Activated T-cell treated with anti-CD3 and anti-CD28 coated beads, Interleukin-2, amount 50 U/mL, for 72 hours (primary cell): ENCODE measurements around the gene DNAJC6. TPM values are rescaled to one million over a fixed set of nuclear protein-coding genes. Genes with fewer than 3 reads are reported as not detected.

Source experiments
- ATAC-seq, 2 donors: fragments of 150-1000 bp; cut with Tn5 transposase; replicated peaks in 1 of 2; 2 replicates each; pipeline ENCODE4 v1.10.0; 2021; ENCODE audit warnings: moderate library complexity in 2 of 2, mild to moderate bottlenecking in 1 of 2
- DNase-seq, 2 donors: peaks; one replicate each; pipeline ENCODE4 v3.0.0; 2021 to 2022; ENCODE audit warnings: mixed read lengths in 1 of 2
- H3K27ac Mint-ChIP-seq: one replicate; pipeline ENCODE4 v1.8.0; 2022; ENCODE audit warnings: mild to moderate bottlenecking, moderate library complexity, mixed read lengths
- H3K27me3 Mint-ChIP-seq: one replicate; pipeline ENCODE4 v1.8.0; 2022; ENCODE audit warnings: low read depth, mixed read lengths
- H3K36me3 Mint-ChIP-seq, 2 donors: one replicate each; pipeline ENCODE4 v1.8.0; 2022; ENCODE audit warnings: mixed read lengths in 2 of 2, mild to moderate bottlenecking in 1 of 2; ENCODE audit not compliant: insufficient read depth in 2 of 2
- H3K4me1 Mint-ChIP-seq: one replicate; pipeline ENCODE4 v1.8.0; 2022; ENCODE audit warnings: low read depth, mixed read lengths
- H3K4me3 Mint-ChIP-seq, 2 donors: one replicate each; pipeline ENCODE4 v1.8.0; 2022; ENCODE audit warnings: mild to moderate bottlenecking in 2 of 2, mixed read lengths in 2 of 2, moderate library complexity in 2 of 2
- H3K9me3 Mint-ChIP-seq, 2 donors: one replicate each; pipeline ENCODE4 v1.8.0; 2022; ENCODE audit warnings: mixed read lengths in 2 of 2
- total RNA-seq, 2 donors: library from RNA; stranded (reverse); gene quantifications; one replicate each; pipeline ENCODE4 v1.2.3, GENCODE V29; 2022

DNAJC6 gene
- total RNA-seq, 2 donors from 2014 or later: 2.3 to 3.1 TPM

DNA sequence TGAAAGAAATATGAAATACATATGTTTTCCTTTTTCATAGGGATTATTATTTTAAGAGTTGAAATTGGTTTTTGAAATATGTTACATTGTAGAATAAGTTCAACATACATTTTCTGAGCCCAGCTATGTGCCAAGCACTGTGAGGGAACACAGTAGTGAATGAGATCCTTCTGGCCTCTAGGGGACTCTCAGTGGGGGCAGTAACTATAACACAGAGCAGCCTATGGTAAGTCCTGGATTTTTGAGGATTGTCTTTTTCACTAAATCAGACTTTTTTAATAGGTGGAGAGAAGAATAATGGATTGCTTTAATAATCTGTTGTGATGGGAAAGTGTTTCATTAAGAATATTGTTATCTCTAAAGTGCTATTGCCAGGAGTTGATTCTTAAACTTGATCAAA is 2.4 kb downstream of the DNAJC6 start:
- H3K4me3 Mint-ChIP-seq: no peak overlapping the region
- DNase-seq (no peak), ATAC-seq (no peak)
- H3K9me3 Mint-ChIP-seq: no peaks in the 10 kb centered on the region
- peaks cover 49% of the 10 kb centered on the region for H3K27me3 Mint-ChIP-seq
- peaks cover 5% of the 10 kb centered on the region for H3K4me1 Mint-ChIP-seq
- no peak overlapping the region for H3K27ac Mint-ChIP-seq
- peaks cover 1 to 3% of the 10 kb centered on the region in 2 donors for H3K36me3 Mint-ChIP-seq

DNA sequence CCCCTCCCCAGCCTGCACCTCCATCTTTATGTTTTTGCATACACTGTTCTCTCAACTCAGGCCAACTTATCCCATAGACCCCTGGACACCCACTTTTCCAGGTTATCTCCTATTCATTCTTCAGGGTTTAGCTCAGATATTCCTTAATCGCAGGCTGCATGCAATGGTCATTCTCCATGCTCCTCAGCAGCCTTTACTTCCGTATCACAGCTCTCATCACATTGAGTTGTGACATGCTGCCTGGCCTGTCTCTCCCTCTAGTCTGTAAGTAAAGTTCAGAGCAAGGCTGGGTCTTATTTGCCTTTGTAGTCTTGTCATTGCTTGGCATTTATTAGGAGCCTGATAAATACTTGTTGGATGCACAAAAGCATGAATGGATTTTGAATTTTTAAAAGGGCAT is 6.9 kb downstream of the DNAJC6 start:
- Mint-ChIP-seq H3K4me1 (no peaks in the 10 kb centered on the region), H3K9me3 (no peaks in the 10 kb centered on the region), H3K27ac (no peak overlapping the region), H3K36me3 (peaks cover 0 to 2% of the 10 kb centered on the region in 2 donors), H3K27me3 (peaks cover 16% of the 10 kb centered on the region), H3K4me3 (no peak overlapping the region)
- ATAC-seq (no peak), DNase-seq (no peak)

DNA sequence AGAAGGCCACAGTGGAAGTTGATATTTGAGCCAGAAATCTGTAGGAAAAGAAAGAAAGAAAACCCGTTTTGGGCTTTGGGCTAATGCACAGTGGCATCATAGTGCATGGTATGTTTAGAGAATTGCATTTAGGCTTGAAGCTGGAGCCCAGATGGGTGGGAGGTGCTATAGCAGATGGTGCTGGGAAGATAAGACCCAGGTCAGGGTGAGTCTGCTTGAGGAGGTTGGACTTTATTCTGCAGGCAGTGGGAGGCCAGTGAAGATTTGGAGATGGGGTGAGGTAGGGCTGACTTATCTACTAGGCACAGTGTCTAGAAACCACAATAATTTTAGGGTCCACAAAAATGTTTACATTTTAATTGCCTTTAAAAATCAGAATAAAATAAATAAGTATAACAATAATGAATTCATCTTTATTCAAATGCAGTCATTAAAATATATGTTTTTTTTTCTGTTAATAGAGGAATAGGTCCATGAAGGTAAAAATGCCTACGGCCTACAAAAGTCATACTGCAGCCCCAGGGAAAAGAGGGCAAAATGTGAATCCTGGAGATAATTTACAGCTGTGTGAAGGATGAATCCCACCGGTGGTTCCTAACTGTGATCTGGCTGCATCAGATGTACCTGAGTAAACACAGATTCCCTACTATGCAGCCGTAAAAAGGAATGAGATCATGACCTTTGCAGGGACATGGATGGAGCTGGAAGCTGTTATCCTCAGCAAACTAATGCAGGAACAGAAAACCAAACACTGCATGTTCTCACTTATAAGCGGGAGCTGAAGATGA is 8.7 kb downstream of the DNAJC6 start:
- no peak for DNase-seq
- Mint-ChIP-seq H3K27ac (no peak overlapping the region), H3K36me3 (peaks cover 0 to 2% of the 10 kb centered on the region in 2 donors), H3K27me3 (peaks cover 5% of the 10 kb centered on the region), H3K4me3 (no peak overlapping the region), H3K9me3 (peaks cover 0 to under 1% of the 10 kb centered on the region in 2 donors), H3K4me1 (no peaks in the 10 kb centered on the region)
- no peak for ATAC-seq

DNA sequence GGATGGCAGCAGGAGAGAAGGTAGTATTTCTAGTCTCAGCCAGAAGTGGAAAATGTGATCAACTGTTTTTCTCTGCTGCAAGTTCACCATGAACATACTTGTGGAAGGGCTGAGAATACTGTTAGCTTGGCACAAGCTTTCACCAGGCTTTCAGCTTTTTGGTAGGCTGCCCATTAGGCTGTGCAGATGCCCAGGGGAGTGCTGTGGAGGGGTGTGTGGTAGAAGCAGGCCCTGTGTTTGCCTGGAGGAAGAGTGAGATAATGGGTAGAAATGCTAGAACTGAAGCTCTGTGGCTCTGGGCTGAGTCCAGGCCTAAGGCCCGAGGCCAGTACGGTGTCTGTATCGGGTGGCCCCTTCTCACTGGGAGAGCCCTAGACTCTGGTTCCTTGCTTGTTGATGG is 9.8 kb downstream of the DNAJC6 start:
- Mint-ChIP-seq H3K9me3 (peaks cover 0 to 5% of the 10 kb centered on the region in 2 donors), H3K4me3 (no peak overlapping the region), H3K27ac (no peak overlapping the region), H3K27me3 (no peaks in the 10 kb centered on the region), H3K36me3 (peaks cover 4 to 8% of the 10 kb centered on the region in 2 donors), H3K4me1 (no peaks in the 10 kb centered on the region)
- no peak for ATAC-seq
- no peak for DNase-seq

DNA sequence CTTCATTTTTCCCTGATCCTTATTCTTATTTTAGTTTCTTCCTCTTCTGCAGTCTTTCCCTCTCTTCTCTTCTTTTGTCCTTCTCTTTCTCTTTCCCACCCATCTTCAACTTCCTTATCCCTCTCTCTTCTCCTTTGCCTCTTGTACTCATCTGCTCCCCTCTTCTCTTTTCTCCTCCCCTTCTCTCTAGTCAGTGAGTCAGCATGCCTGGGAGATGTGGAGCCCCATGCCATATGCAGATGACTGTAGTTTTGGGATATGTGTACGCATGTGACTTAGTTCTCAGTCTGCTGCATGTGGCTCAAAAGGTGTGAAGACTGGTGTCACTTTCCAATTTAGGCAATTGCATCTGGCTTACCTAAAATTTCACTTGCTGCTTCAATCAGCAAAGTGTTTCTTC is 10.4 kb downstream of the DNAJC6 start:
- no peak overlapping the region for H3K27ac Mint-ChIP-seq
- no peak overlapping the region for H3K4me3 Mint-ChIP-seq

DNA sequence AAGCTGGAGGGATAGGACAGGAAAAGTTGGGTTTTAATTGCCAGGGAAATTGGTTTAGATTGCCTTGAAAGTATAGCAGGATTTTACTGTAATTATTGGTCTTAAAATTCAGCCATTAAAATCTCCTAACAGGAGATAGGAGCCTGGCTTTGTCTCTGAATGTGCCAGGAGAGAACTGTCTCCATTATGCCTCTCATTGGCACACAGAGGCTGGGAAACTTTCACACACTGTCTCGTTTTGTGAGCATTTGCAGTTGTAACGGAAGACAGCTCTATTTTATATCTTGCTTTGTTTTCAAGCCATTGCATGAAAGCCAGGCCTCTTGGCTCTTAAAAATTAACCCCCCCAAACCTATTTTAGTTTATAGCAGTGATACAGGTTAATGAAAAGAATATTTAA is 12.5 kb downstream of the DNAJC6 start:
- Mint-ChIP-seq H3K27me3 (no peaks in the 10 kb centered on the region), H3K9me3 (peaks cover 0 to 5% of the 10 kb centered on the region in 2 donors), H3K27ac (no peak overlapping the region), H3K4me1 (no peaks in the 10 kb centered on the region), H3K36me3 (peaks cover 4 to 8% of the 10 kb centered on the region in 2 donors), H3K4me3 (no peak overlapping the region)
- ATAC-seq (no peak), DNase-seq (no peak)

More for the DNA sequence above, 10.4 kb downstream of the DNAJC6 start:
- no peaks in the 10 kb centered on the region for H3K4me1 Mint-ChIP-seq
- peaks cover 0 to 5% of the 10 kb centered on the region in 2 donors for H3K9me3 Mint-ChIP-seq
- peaks cover 4 to 8% of the 10 kb centered on the region in 2 donors for H3K36me3 Mint-ChIP-seq
- H3K27me3 Mint-ChIP-seq: no peaks in the 10 kb centered on the region
- DNase-seq (no peak), ATAC-seq (no peak)

DNA sequence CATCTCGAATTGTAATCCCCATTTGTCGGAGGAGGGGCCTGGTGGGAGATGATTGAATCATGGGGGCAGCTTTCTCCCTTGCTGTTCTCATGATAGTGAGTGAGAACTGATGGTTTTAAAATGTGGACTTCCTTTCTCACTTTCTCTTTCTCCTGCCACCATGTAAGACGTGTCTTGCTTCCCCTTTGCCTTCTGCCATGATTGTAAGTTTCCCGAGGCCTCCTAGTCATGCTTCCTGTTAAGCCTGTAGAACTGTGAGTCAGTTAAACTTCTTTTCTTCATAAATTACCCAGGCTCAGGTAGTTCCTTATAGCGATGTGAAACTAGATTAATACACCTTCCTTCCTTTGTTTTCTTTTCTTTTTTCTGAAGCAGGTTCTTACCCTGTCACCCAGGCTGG is 13.9 kb downstream of the DNAJC6 start:
- H3K36me3 Mint-ChIP-seq: peaks cover 4 to 8% of the 10 kb centered on the region in 2 donors
- no peaks in the 10 kb centered on the region for H3K27me3 Mint-ChIP-seq
- H3K27ac Mint-ChIP-seq: no peak overlapping the region
- no peak for DNase-seq
- H3K4me1 Mint-ChIP-seq: no peaks in the 10 kb centered on the region
- no peak for ATAC-seq
- H3K4me3 Mint-ChIP-seq: peak overlapping the region; percentile 0 to 1
- H3K9me3 Mint-ChIP-seq: peaks cover 0 to 5% of the 10 kb centered on the region in 2 donors

DNA sequence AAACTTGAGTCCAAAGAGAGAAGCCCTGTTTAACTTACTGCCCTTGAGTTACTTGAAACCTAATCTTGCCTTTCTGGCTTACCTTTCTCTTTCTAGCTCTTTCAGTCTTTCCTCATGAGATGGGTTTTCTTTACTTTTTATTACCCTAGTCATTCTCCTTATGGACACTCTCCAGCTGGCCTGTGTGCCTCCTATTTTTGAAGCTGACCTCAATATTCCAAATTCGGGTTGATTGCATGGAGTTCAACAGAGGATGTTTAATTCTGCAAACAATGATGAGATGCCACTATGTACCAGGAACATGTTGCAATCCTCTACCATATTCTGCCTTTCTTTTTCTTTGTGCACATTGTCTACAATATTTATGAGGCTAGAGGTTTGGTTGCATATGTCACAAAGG is 20.7 kb downstream of the DNAJC6 start:
- DNase-seq: no peak
- Mint-ChIP-seq H3K27ac (no peak overlapping the region), H3K36me3 (no peaks in the 10 kb centered on the region), H3K4me3 (no peak overlapping the region), H3K4me1 (no peaks in the 10 kb centered on the region), H3K27me3 (peaks cover 5% of the 10 kb centered on the region), H3K9me3 (no peaks in the 10 kb centered on the region)
- no peak for ATAC-seq

DNA sequence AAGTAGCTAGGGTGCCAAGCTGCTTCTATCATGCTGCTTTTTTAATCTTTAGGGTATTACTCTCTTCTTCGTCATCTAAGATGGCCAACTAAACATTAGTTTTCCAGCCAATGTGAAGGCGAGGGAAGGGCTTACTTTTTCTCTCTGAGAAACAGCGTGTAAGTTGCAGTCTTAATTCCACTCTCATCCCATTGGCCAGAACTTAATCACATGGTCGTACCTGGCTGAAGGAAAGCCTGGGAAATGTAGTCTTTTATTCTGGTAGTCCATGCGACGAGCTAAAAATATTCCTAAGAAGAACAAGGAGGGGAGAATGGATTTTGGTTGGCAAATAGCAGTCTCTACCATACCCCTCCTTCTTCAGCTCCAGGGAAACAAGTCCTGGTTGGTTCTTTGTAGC is 21.5 kb downstream of the DNAJC6 start:
- Mint-ChIP-seq H3K36me3 (peaks cover 0 to 1% of the 10 kb centered on the region in 2 donors), H3K27me3 (peaks cover 5% of the 10 kb centered on the region)

DNA sequence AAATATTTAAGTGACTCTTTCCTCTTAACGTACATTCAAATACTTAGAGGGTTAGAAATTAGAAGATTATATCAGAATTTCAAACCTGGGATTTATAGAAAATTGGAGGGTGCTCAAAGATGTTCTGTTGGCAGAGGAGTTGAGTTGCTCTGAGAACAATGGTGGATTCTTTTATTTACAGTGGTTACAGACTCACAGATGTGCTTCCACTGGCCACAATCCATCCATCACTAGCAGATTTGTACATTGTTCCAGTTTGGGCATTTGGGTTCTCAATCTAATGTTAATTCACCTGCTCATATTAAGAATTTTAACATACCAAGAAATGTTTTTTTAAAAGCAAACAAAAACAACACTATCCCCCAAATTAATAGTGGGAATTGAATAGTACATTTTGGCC is 23.5 kb downstream of the DNAJC6 start:
- Mint-ChIP-seq H3K4me1 (no peaks in the 10 kb centered on the region), H3K27me3 (peaks cover 5% of the 10 kb centered on the region), H3K4me3 (no peak overlapping the region), H3K36me3 (peaks cover 0 to 1% of the 10 kb centered on the region in 2 donors), H3K9me3 (peaks cover 0 to 3% of the 10 kb centered on the region in 2 donors), H3K27ac (no peak overlapping the region)
- DNase-seq (no peak), ATAC-seq (no peak)

More for the DNA sequence above, 21.5 kb downstream of the DNAJC6 start:
- H3K4me3 Mint-ChIP-seq: no peak overlapping the region
- no peak overlapping the region for H3K27ac Mint-ChIP-seq
- H3K4me1 Mint-ChIP-seq: no peaks in the 10 kb centered on the region
- no peak for ATAC-seq
- no peak for DNase-seq
- H3K9me3 Mint-ChIP-seq: no peaks in the 10 kb centered on the region

DNA sequence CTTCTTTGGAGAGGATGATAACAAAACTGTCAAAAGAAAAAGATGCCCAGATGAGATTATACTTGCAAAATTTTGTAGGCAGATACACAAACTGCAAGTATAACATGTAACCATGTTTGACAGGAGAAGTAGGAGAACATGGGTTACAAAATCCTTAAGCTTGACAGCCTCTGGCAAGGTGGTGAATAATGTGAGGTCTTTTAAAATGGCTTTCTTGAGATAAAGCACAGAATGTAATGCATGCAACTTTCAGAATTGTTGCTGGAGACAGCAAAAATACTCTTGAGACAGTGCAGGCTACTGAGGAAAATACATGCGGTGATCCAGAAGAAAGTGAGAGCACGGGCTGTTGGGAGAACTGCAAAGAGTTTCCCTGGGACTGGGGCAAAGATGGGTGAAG is 24.7 kb downstream of the DNAJC6 start:
- H3K27ac Mint-ChIP-seq: no peak overlapping the region
- H3K9me3 Mint-ChIP-seq: peaks cover 0 to 3% of the 10 kb centered on the region in 2 donors
- no peak overlapping the region for H3K4me3 Mint-ChIP-seq
- peaks cover 1% of the 10 kb centered on the region for H3K27me3 Mint-ChIP-seq
- ATAC-seq: no peak
- DNase-seq: no peak
- H3K36me3 Mint-ChIP-seq: peaks cover 0 to 1% of the 10 kb centered on the region in 2 donors
- no peaks in the 10 kb centered on the region for H3K4me1 Mint-ChIP-seq

DNA sequence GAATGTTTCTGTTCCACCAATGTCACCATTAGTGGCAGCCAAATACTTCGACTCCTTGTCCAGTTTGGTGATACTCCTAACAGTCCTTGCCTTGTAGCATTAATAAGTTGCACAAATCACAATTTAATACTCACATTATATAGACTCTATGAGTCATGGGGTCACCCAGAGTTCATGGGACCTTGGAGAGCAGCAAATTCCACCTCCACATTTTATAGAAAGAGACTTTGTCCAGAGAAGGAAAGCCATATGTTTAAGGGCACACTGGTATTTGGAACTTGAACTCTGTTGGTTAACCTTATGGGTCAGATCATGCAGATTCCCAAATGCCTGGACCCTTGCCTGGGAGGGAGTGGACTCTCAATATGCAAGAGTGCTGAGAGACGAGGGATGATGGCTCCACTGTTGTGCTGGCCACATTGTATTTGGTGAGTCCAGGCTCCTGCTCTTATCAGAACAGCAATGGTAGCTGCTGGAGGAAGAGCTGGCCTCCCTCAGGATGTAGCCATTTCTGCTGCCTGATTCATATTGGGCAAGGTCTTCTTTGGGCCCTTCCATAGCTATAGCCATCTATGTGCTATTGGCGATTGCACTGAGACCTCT is 30.6 kb downstream of the DNAJC6 start:
- Mint-ChIP-seq H3K27me3 (no peaks in the 10 kb centered on the region), H3K27ac (no peak overlapping the region), H3K9me3 (peaks cover 0 to 3% of the 10 kb centered on the region in 2 donors), H3K4me3 (no peak overlapping the region), H3K36me3 (peaks cover 0 to 1% of the 10 kb centered on the region in 2 donors), H3K4me1 (no peaks in the 10 kb centered on the region)
- ATAC-seq (no peak), DNase-seq (no peak)

DNA sequence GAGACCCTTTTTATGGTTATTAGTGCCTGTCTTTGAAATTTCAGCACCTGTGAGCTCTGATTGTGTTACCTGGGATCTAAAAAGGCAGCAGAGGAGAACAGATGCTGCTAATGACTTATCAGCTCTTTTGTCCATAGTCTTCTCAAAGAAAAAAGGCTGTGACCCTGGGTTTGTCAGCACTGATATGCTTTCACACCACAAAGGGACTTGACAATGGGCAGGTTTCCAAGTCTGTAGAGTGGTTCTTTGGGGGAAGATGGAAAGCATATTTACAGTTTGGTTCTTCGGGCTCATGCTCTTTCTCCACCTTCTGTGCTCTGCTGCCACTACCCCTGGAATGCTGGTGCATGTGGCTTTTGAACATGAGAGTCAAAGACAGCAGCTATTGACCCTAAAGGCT is 32.0 kb downstream of the DNAJC6 start:
- no peaks in the 10 kb centered on the region for H3K4me1 Mint-ChIP-seq
- no peak overlapping the region for H3K4me3 Mint-ChIP-seq
- H3K36me3 Mint-ChIP-seq: no peaks in the 10 kb centered on the region
- DNase-seq (no peak), ATAC-seq (no peak)
- peaks cover 0 to 3% of the 10 kb centered on the region in 2 donors for H3K9me3 Mint-ChIP-seq
- H3K27ac Mint-ChIP-seq: no peak overlapping the region
- no peaks in the 10 kb centered on the region for H3K27me3 Mint-ChIP-seq
